HEK293 (cell line): ENCODE measurements around the gene SLC44A1.
A peak's percentile ranks its signal among the peaks of the same experiment; 100 is the strongest.

Source experiments
- BCL11B ChIP-seq: fragments of 450-650 bp; formaldehyde crosslinking; IDR thresholded peaks from 2 replicates; pipeline ENCODE4 v1.5.1; 2016; ENCODE audit warnings: low read depth, missing biosample characterization, missing genetic modification characterization
- RBAK ChIP-seq: fragments of 450-650 bp; formaldehyde crosslinking; IDR thresholded peaks from 2 replicates; pipeline ENCODE4 v1.5.1; 2016; ENCODE audit warnings: missing biosample characterization, missing genetic modification characterization
- SALL2 ChIP-seq: fragments of 450-650 bp; formaldehyde crosslinking; IDR thresholded peaks from 2 replicates; pipeline ENCODE4 v1.5.0; 2017; ENCODE audit warnings: missing biosample characterization, mild to moderate bottlenecking, missing genetic modification characterization, borderline replicate concordance
- TRIM28 ChIP-seq: IDR thresholded peaks from 2 replicates; pipeline ENCODE4 v1.6.1; 2011; ENCODE audit warnings: low read length, control low read depth, borderline replicate concordance
- WT1 ChIP-seq: fragments of 450-650 bp; formaldehyde crosslinking; IDR thresholded peaks from 2 replicates; pipeline ENCODE4 v1.5.1; 2016; ENCODE audit warnings: missing biosample characterization, missing genetic modification characterization
- ZBTB20 ChIP-seq: fragments of 450-650 bp; formaldehyde crosslinking; IDR thresholded peaks from 2 replicates; pipeline ENCODE4 v1.5.1; 2016; ENCODE audit warnings: missing biosample characterization, missing genetic modification characterization
- ZBTB7A ChIP-seq: fragments of 450-650 bp; formaldehyde crosslinking; IDR thresholded peaks from 2 replicates; pipeline ENCODE4 v1.5.1; 2016; ENCODE audit warnings: low read depth, missing biosample characterization, missing genetic modification characterization
- ZBTB8A ChIP-seq: fragments of 450-650 bp; formaldehyde crosslinking; IDR thresholded peaks from 2 replicates; pipeline ENCODE4 v1.5.1; 2016; ENCODE audit warnings: missing biosample characterization, missing genetic modification characterization
- ZIC2 ChIP-seq: fragments of 450-650 bp; formaldehyde crosslinking; IDR thresholded peaks from 2 replicates; pipeline ENCODE4 v1.5.1; 2016; ENCODE audit warnings: missing biosample characterization, missing genetic modification characterization
- ZNF114 ChIP-seq: fragments of 450-650 bp; formaldehyde crosslinking; IDR thresholded peaks from 2 replicates; pipeline ENCODE4 v1.5.0; 2017; ENCODE audit warnings: missing biosample characterization, missing genetic modification characterization
- ZNF133 ChIP-seq: fragments of 450-650 bp; formaldehyde crosslinking; IDR thresholded peaks from 2 replicates; pipeline ENCODE4 v1.5.1; 2016; ENCODE audit warnings: missing biosample characterization, missing genetic modification characterization
- ZNF302 ChIP-seq: fragments of 450-650 bp; formaldehyde crosslinking; IDR thresholded peaks from 2 replicates; pipeline ENCODE4 v1.5.1; 2016; ENCODE audit warnings: missing biosample characterization, missing genetic modification characterization, low read depth
- ZNF335 ChIP-seq: fragments of 450-650 bp; formaldehyde crosslinking; conservative IDR thresholded peaks from 2 replicates; pipeline ENCODE4 v1.5.1; 2016; ENCODE audit warnings: missing biosample characterization, missing genetic modification characterization
- ZNF354C ChIP-seq: fragments of 450-650 bp; formaldehyde crosslinking; IDR thresholded peaks from 2 replicates; pipeline ENCODE4 v1.5.1; 2016; ENCODE audit warnings: missing biosample characterization, missing genetic modification characterization, low read depth, borderline replicate concordance
- ZNF423 ChIP-seq: fragments of 450-650 bp; formaldehyde crosslinking; IDR thresholded peaks from 2 replicates; pipeline ENCODE4 v1.5.1; 2016; ENCODE audit warnings: missing biosample characterization, missing genetic modification characterization
- ZNF473 ChIP-seq: fragments of 450-650 bp; formaldehyde crosslinking; IDR thresholded peaks from 2 replicates; pipeline ENCODE4 v1.5.1; 2017; ENCODE audit warnings: missing biosample characterization, missing genetic modification characterization
- ZNF521 ChIP-seq: fragments of 450-650 bp; formaldehyde crosslinking; IDR thresholded peaks from 2 replicates; pipeline ENCODE4 v1.5.1; 2017; ENCODE audit warnings: missing biosample characterization, mild to moderate bottlenecking, missing genetic modification characterization
- ZNF623 ChIP-seq: fragments of 450-650 bp; formaldehyde crosslinking; IDR thresholded peaks from 2 replicates; pipeline ENCODE4 v1.5.1; 2016; ENCODE audit warnings: missing biosample characterization, missing genetic modification characterization
- ZNF626 ChIP-seq: fragments of 450-650 bp; sonication (Bioruptor Pico); formaldehyde crosslinking; IDR thresholded peaks from 2 replicates; pipeline ENCODE4 v1.5.1; 2018; ENCODE audit warnings: missing biosample characterization, missing genetic modification characterization, inconsistent platforms
- ZNF660 ChIP-seq: fragments of 450-650 bp; IDR thresholded peaks from 2 replicates; pipeline ENCODE4 v1.5.1; 2018; ENCODE audit warnings: missing biosample characterization, mild to moderate bottlenecking, missing genetic modification characterization
- ZNF670 ChIP-seq: fragments of 450-650 bp; formaldehyde crosslinking; IDR thresholded peaks from 2 replicates; pipeline ENCODE4 v1.5.1; 2016; ENCODE audit warnings: missing biosample characterization, missing genetic modification characterization, low read depth
- ZNF76 ChIP-seq: fragments of 450-650 bp; formaldehyde crosslinking; IDR thresholded peaks from 2 replicates; pipeline ENCODE4; 2016; ENCODE audit warnings: low read depth, missing biosample characterization, missing genetic modification characterization, borderline replicate concordance
- ZNF837 ChIP-seq: fragments of 450-650 bp; formaldehyde crosslinking; IDR thresholded peaks from 2 replicates; pipeline ENCODE4 v1.5.1; 2016; ENCODE audit warnings: missing biosample characterization, missing genetic modification characterization
- ZNF843 ChIP-seq: fragments of 450-650 bp; formaldehyde crosslinking; IDR thresholded peaks from 2 replicates; pipeline ENCODE4 v1.5.1; 2016; ENCODE audit warnings: missing biosample characterization, missing genetic modification characterization
- ZSCAN30 ChIP-seq: fragments of 450-650 bp; IDR thresholded peaks from 2 replicates; pipeline ENCODE4 v1.5.1; 2018; ENCODE audit warnings: missing biosample characterization, mild to moderate bottlenecking, missing genetic modification characterization, moderate library complexity
- TF ChIP-seq, protein P1 (sequence below): sonication (generic); formaldehyde crosslinking; IDR thresholded peaks from 2 replicates; pipeline ENCODE4 v1.8.1; 2022; ENCODE audit warnings: mild to moderate bottlenecking, moderate library complexity, missing genetic modification reagents
- TF ChIP-seq, protein P2 (sequence below): fragments of 450-650 bp; formaldehyde crosslinking; IDR thresholded peaks from 2 replicates; pipeline ENCODE4 v1.5.1; 2016; ENCODE audit warnings: missing biosample characterization, missing genetic modification characterization
- TF ChIP-seq, protein P3 (sequence below): fragments of 450-650 bp; formaldehyde crosslinking; IDR thresholded peaks from 2 replicates; pipeline ENCODE4 v1.5.1; 2016; ENCODE audit warnings: missing biosample characterization, missing genetic modification characterization
- TF ChIP-seq, protein P4 (sequence below): fragments of 450-650 bp; formaldehyde crosslinking; IDR thresholded peaks from 2 replicates; pipeline ENCODE4 v1.5.1; 2016; ENCODE audit warnings: missing biosample characterization, missing genetic modification characterization
- TF ChIP-seq, protein P5 (sequence below): fragments of 450-650 bp; formaldehyde crosslinking; optimal IDR thresholded peaks from 2 replicates; pipeline ENCODE3; 2016; ENCODE audit warnings: missing biosample characterization, mild to moderate bottlenecking, missing genetic modification characterization

Gene SLC44A1

DNA sequence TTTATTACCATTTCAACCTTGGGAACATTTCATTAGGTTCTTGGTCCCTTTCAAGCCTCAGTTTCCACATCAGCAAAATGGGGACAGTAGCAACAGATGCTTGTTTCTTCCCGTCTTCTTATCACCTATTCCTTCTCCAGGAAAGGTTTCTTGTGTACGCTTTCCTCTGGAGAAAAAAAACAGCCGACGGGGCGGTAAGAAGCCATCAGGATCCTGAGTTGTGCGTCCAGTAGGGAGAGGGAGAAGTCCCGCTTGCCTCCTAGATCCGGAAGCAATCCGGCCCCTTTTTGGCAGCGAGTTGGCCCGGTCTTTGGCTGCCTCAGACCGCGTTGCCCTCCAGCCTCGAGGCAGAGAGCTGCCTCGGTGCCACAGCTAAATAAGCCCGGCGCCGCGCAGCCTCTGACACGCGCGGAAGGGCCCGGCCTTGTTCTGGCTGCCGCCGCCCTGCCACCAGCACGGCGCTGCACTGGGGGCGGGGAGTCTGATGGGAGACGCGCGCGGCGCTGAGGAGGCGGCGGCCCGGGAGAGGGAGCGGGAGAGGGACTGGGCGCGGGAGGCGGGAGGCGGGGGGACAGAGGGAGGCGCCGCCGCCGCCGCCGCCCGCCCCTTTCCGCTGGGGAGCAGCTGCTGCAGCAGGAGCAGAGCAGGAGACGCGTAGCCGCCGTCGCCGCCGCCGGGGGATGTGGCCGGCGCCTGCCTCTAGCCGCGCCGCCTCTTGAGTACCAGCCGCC, at the start of gene SLC44A1 (continued):
- TF ChIP-seq, protein P1, sequence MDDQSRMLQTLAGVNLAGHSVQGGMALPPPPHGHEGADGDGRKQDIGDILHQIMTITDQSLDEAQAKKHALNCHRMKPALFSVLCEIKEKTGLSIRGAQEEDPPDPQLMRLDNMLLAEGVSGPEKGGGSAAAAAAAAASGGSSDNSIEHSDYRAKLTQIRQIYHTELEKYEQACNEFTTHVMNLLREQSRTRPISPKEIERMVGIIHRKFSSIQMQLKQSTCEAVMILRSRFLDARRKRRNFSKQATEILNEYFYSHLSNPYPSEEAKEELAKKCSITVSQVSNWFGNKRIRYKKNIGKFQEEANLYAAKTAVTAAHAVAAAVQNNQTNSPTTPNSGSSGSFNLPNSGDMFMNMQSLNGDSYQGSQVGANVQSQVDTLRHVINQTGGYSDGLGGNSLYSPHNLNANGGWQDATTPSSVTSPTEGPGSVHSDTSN (CRISPR knock-in tag): peak; percentile 84; the same call in 1 of the 2 replicates
- TF ChIP-seq ZNF660: peak; percentile 98
- TF ChIP-seq SALL2 (tag by site-specific recombination): no peak
- peak; percentile 48 for TF ChIP-seq ZNF335 (tag by site-specific recombination)
- TF ChIP-seq ZSCAN30: peak; percentile 95
- peak; percentile 60 for TF ChIP-seq ZNF423 (tag by site-specific recombination)
- TF ChIP-seq, protein P2, sequence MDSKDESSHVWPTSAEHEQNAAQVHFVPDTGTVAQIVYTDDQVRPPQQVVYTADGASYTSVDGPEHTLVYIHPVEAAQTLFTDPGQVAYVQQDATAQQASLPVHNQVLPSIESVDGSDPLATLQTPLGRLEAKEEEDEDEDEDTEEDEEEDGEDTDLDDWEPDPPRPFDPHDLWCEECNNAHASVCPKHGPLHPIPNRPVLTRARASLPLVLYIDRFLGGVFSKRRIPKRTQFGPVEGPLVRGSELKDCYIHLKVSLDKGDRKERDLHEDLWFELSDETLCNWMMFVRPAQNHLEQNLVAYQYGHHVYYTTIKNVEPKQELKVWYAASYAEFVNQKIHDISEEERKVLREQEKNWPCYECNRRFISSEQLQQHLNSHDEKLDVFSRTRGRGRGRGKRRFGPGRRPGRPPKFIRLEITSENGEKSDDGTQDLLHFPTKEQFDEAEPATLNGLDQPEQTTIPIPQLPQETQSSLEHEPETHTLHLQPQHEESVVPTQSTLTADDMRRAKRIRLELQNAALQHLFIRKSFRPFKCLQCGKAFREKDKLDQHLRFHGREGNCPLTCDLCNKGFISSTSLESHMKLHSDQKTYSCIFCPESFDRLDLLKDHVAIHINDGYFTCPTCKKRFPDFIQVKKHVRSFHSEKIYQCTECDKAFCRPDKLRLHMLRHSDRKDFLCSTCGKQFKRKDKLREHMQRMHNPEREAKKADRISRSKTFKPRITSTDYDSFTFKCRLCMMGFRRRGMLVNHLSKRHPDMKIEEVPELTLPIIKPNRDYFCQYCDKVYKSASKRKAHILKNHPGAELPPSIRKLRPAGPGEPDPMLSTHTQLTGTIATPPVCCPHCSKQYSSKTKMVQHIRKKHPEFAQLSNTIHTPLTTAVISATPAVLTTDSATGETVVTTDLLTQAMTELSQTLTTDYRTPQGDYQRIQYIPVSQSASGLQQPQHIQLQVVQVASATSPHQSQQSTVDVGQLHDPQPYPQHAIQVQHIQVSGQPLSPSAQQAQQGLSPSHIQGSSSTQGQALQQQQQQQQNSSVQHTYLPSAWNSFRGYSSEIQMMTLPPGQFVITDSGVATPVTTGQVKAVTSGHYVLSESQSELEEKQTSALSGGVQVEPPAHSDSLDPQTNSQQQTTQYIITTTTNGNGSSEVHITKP (tag by site-specific recombination): peak; percentile 85
- no peak for TF ChIP-seq ZNF133 (tag by site-specific recombination)
- no peak for TF ChIP-seq ZNF521 (tag by site-specific recombination)
- TF ChIP-seq, protein P3, sequence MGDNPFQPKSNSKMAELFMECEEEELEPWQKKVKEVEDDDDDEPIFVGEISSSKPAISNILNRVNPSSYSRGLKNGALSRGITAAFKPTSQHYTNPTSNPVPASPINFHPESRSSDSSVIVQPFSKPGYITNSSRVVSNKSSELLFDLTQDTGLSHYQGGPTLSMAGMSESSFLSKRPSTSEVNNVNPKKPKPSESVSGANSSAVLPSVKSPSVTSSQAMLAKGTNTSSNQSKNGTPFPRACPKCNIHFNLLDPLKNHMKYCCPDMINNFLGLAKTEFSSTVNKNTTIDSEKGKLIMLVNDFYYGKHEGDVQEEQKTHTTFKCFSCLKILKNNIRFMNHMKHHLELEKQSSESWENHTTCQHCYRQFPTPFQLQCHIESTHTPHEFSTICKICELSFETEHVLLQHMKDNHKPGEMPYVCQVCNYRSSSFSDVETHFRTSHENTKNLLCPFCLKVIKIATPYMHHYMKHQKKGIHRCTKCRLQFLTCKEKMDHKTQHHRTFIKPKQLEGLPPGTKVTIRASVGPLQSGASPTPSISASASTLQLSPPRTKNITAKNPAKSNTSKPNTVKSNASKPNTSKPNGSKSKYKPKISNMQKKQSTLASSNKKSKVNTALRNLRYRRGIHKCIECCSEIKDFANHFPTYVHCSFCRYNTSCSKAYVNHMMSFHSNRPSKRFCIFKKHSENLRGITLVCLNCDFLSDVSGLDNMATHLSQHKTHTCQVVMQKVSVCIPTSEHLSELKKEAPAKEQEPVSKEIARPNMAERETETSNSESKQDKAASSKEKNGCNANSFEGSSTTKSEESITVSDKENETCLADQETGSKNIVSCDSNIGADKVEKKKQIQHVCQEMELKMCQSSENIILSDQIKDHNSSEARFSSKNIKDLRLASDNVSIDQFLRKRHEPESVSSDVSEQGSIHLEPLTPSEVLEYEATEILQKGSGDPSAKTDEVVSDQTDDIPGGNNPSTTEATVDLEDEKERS (tag by site-specific recombination): no peak
- TF ChIP-seq ZNF473: no peak
- no peak for TF ChIP-seq ZNF354C
- peak; percentile 89 for TF ChIP-seq ZBTB8A (tag by site-specific recombination)
- no peak for TF ChIP-seq ZNF670
- 0 out of 2 replicates have a peak, but pooled peaks have one; percentile 65 for TF ChIP-seq ZNF626 (tag by site-specific recombination)
- 0 out of 2 replicates have a peak, but pooled peaks have one; percentile 10 for TF ChIP-seq ZNF623
- TF ChIP-seq BCL11B (tag by site-specific recombination): no peak
- TF ChIP-seq ZNF302 (tag by site-specific recombination): no peak
- no peak for TF ChIP-seq ZNF837
- TF ChIP-seq ZBTB7A: no peak; the same call in 1 of the 2 replicates
- peak; percentile 87 for TF ChIP-seq ZNF76 (tag by site-specific recombination)
- TF ChIP-seq ZNF843 (tag by site-specific recombination): peak; percentile 72
- peak; percentile 86; the same call in 1 of the 2 replicates for TF ChIP-seq TRIM28
- 0 out of 2 replicates have a peak, but pooled peaks have one; percentile 19 for TF ChIP-seq ZIC2 (tag by site-specific recombination)
- TF ChIP-seq, protein P4, sequence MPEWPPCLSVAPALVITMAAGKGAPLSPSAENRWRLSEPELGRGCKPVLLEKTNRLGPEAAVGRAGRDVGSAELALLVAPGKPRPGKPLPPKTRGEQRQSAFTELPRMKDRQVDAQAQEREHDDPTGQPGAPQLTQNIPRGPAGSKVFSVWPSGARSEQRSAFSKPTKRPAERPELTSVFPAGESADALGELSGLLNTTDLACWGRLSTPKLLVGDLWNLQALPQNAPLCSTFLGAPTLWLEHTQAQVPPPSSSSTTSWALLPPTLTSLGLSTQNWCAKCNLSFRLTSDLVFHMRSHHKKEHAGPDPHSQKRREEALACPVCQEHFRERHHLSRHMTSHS (tag by site-specific recombination): no peak
- TF ChIP-seq, protein P5, sequence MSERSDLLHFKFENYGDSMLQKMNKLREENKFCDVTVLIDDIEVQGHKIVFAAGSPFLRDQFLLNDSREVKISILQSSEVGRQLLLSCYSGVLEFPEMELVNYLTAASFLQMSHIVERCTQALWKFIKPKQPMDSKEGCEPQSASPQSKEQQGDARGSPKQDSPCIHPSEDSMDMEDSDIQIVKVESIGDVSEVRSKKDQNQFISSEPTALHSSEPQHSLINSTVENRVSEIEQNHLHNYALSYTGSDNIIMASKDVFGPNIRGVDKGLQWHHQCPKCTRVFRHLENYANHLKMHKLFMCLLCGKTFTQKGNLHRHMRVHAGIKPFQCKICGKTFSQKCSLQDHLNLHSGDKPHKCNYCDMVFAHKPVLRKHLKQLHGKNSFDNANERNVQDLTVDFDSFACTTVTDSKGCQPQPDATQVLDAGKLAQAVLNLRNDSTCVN (tag by site-specific recombination): peak; percentile 84
- TF ChIP-seq ZNF114: no peak
- TF ChIP-seq ZBTB20 (tag by site-specific recombination): peak; percentile 93
- TF ChIP-seq RBAK (tag by site-specific recombination): no peak
- peak; percentile 30; the same call in 1 of the 2 replicates for TF ChIP-seq WT1 (tag by site-specific recombination)
